ENCODE results near the gene NFATC2. TPM values are rescaled to one million over a fixed set of nuclear protein-coding genes. Genes with fewer than 3 reads are reported as not detected.

Gene NFATC2
- total and polyA plus RNA-seq, 2 of the 4 experiments (the other 2 are of a cell fraction) = 0.18 to 0.38 TPM

DNA sequence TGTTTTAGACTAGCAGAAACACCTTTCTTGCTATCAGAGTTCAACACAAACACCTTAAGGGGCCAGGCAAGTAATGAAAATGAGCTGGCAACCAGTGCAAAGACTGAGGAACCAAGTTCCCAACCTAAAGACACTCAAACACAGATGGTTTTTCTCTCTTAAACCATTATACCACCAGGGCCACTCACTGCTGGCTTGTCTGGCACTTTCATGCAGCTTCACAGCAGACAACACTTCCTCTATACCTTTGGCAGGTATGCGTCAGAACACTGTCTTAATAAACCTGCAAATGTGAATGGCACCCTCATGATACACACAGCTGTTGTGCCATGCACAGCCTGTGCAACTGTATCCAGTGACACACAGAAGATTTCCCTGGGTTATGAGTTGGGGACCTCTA, 41.6 kb downstream of the NFATC2 start:
- Histone ChIP-seq H2AK5ac (ENCODE audit: low read depth, low read length) (no peak overlapping the region), H4K91ac (ENCODE audit: insufficient read depth, low read depth, low read length) (no peak overlapping the region), H4K20me1 (ENCODE audit: insufficient read depth, low read length) (no peaks in the 10 kb centered on the region), H3K23ac (ENCODE audit: low read depth, low read length) (no peak overlapping the region), H4K5ac (ENCODE audit: low read depth, low read length) (no peak overlapping the region), H3K27ac (ENCODE audit: insufficient read depth, low read length) (no peak overlapping the region), H3K79me1 (ENCODE audit: low read depth in 1 of 2, low read length in 2 of 2) (no peaks in the 10 kb centered on the region; a peak in 1 of 4 replicates), H3K9me1 (ENCODE audit: insufficient read depth, low read length) (peaks cover 7% of the 10 kb centered on the region; the same call in 1 of the 2 replicates), H3K9ac (ENCODE audit: low read depth, low read length) (no peak overlapping the region), H3K27me3 (ENCODE audit: control insufficient read depth, insufficient read depth, low read length) (no peaks in the 10 kb centered on the region), H2BK5ac (ENCODE audit: low read depth, low read length, poor library complexity, severe bottlenecking) (no peak overlapping the region), H3K9me3 (ENCODE audit: control insufficient read depth, insufficient read depth, low read length) (no peaks in the 10 kb centered on the region), H3K4ac (ENCODE audit: low read depth, low read length) (no peak overlapping the region), H3K4me2 (ENCODE audit: low read depth, low read length) (no peak overlapping the region), H3K4me1 (ENCODE audit: control insufficient read depth, insufficient read depth, low read length) (peaks cover 12% of the 10 kb centered on the region), H2BK20ac (ENCODE audit: low read depth, low read length) (no peak overlapping the region), H3K4me3 (ENCODE audit: insufficient read depth, low read depth, low read length) (no peak overlapping the region), H2AK9ac (replicated peaks; ENCODE audit: low read depth, low read length, poor library complexity) (no peak overlapping the region), H3K18ac (ENCODE audit: low read depth, low read length) (no peak overlapping the region), H4K8ac (ENCODE audit: low read depth in 2 of 2, low read length in 2 of 2) (no peak overlapping the region), H3K36me3 (ENCODE audit: control insufficient read depth, insufficient read depth, low read length) (no peaks in the 10 kb centered on the region), H2BK15ac (ENCODE audit: low read depth, low read length) (no peak overlapping the region), H3K14ac (replicated peaks; ENCODE audit: low read depth, low read length) (no peak overlapping the region), H3K56ac (ENCODE audit: extremely low read depth, insufficient read depth, low read length) (no peak overlapping the region), H2AFZ (replicated peaks; ENCODE audit: low read length, poor library complexity) (no peak overlapping the region), H2BK120ac (ENCODE audit: low read depth, low read length) (no peak overlapping the region)
- in situ Hi-C loops (cut with MboI; ENCODE audit: low sequenced_read_pairs) = no loop called here
- intact Hi-C loops (cut with micrococcal nuclease) = no loop called here
- DNase-seq (no peak), ATAC-seq (ENCODE audit: low read depth) (no peak)
- no TSS peak for BruUV-seq (replicated peaks)
- ChIA-PET CTCF (interaction anchor here (0.6 to 1.4 kb wide), 2 partner anchors 12 to 544 kb away, joined by 4 to 6 read pairs; no protein-coding TSS in a partner anchor), POLR2A (ENCODE audit: unreplicated experiment) (interaction anchor here (0.6 kb wide), 1 partner anchor 24 kb away, joined by 3 read pairs; no protein-coding TSS in a partner anchor)
- WGBS, 2 experiments (ENCODE audit: extremely low coverage in 2 of 2, insufficient read length in 1 of 2) = 100% methylated on average over 1 of the region's 1 CpG; no CpG with 5 or more reads in 1 of the 2 experiments
- dilution Hi-C loops (cut with HindIII; ENCODE audit: low sequenced_read_pairs, unreplicated experiment) = no loop called here
- TF ChIP-seq RAD21 (IDR thresholded peaks at IDR 0.05; ENCODE audit: low read length) = no peak

Data from IMR-90 (cell line).